Neural crest cell (in vitro differentiated cells): Measurements from ENCODE around the gene SIGMAR1. TPM values are rescaled to one million over a fixed set of nuclear protein-coding genes. Genes with fewer than 3 reads are reported as not detected.
A peak's percentile ranks its signal among the peaks of the same experiment; 100 is the strongest.

Source experiments
- DNase-seq: peaks from one replicate; pipeline ENCODE4 v3.0.0; 2021; ENCODE audit warnings: low read depth, mixed read lengths, low spot score
- H3K27ac Mint-ChIP-seq: one replicate; pipeline ENCODE4 v1.8.0; 2021; ENCODE audit warnings: mild to moderate bottlenecking, mixed read lengths; ENCODE audit not compliant: unreplicated experiment
- H3K27me3 Mint-ChIP-seq: 2 replicates; pipeline ENCODE4 v1.8.0; 2021; ENCODE audit warnings: low read depth, mild to moderate bottlenecking, mixed read lengths
- H3K36me3 Mint-ChIP-seq: 2 replicates; pipeline ENCODE4 v1.8.0; 2021; ENCODE audit warnings: low read depth, mild to moderate bottlenecking, mixed read lengths
- H3K4me1 Mint-ChIP-seq: 2 replicates; pipeline ENCODE4 v1.8.0; 2021; ENCODE audit warnings: mixed read lengths
- H3K4me3 Mint-ChIP-seq: one replicate; pipeline ENCODE4 v1.8.0; 2021; ENCODE audit warnings: mild to moderate bottlenecking, mixed read lengths
- H3K9me3 Mint-ChIP-seq: 2 replicates; pipeline ENCODE4 v1.8.0; 2021; ENCODE audit warnings: mixed read lengths
- CTCF ChIP-seq: fragments of 200-600 bp; sonication (generic); conservative IDR thresholded peaks from 2 replicates; pipeline ENCODE4 v1.5.0; 2021; ENCODE audit warnings: antibody characterized with exemption, mild to moderate bottlenecking
- long read RNA-seq: library from polyadenylated mRNA; unstranded; transcript quantifications from one replicate; pipeline ENCODE4 v2.0.0, GENCODE V29; 2020
- total RNA-seq: library from RNA; stranded (reverse); gene quantifications from 2 replicates; pipeline ENCODE4 v1.2.1, GENCODE V29; 2021

The SIGMAR1 gene
- 107 and 108 TPM in 2 replicates for total RNA-seq
- long read RNA-seq, partial matches to known transcripts: 0 of 4 reads
- long read RNA-seq, other reads (novel, unspliced or antisense): 2 of 4 reads

GRCh38 chr9:34637356-34638137 is at the start of gene SIGMAR1:
Gene SIGMAR1 (minus strand): TSS chr9:34637787. CDS start chr9:34637697, 90 bp downstream.
- Mint-ChIP-seq H3K4me1 (peaks cover 39% of the 10 kb centered on the region), H3K27me3 (peaks cover 5% of the 10 kb centered on the region), H3K27ac (peak within 1 kb of the TSS; percentile 75), H3K9me3 (peaks cover 2% of the 10 kb centered on the region), H3K4me3 (peak within 1 kb of the TSS; percentile 91), H3K36me3 (peaks cover 5% of the 10 kb centered on the region)
- TF ChIP-seq CTCF: no peak
- DNase-seq: peak; percentile 95

- Mint-ChIP-seq H3K4me1 (peaks cover 4% of the 10 kb centered on the region), H3K4me3 (no peak overlapping the region), H3K27me3 (no peaks in the 10 kb centered on the region), H3K9me3 (no peaks in the 10 kb centered on the region), H3K36me3 (peaks cover 3% of the 10 kb centered on the region), H3K27ac (no peak overlapping the region)
- no peak for DNase-seq
- no peak for TF ChIP-seq CTCF
These were observed 49.1 kb upstream of the SIGMAR1 start for GRCh38 chr9:34686732-34687131.

- peaks cover 4% of the 10 kb centered on the region for H3K4me1 Mint-ChIP-seq
- peaks cover 3% of the 10 kb centered on the region for H3K36me3 Mint-ChIP-seq
- no peak for DNase-seq
- no peak overlapping the region for H3K4me3 Mint-ChIP-seq
- TF ChIP-seq CTCF: no peak
- H3K9me3 Mint-ChIP-seq: no peaks in the 10 kb centered on the region
- peak overlapping the region; percentile 47 for H3K27ac Mint-ChIP-seq
- no peaks in the 10 kb centered on the region for H3K27me3 Mint-ChIP-seq
These were observed 48.6 kb upstream of the SIGMAR1 start for GRCh38 chr9:34686231-34686630.

GRCh38 chr9:34685591-34685990 is 48.0 kb upstream of the SIGMAR1 start:
- H3K4me3 Mint-ChIP-seq: no peak overlapping the region
- H3K4me1 Mint-ChIP-seq: peaks cover 4% of the 10 kb centered on the region

GRCh38 chr9:34684816-34685215 is 47.2 kb upstream of the SIGMAR1 start:
- Mint-ChIP-seq H3K27ac (no peak overlapping the region), H3K36me3 (peaks cover 8% of the 10 kb centered on the region), H3K4me3 (no peak overlapping the region), H3K9me3 (no peaks in the 10 kb centered on the region), H3K27me3 (no peaks in the 10 kb centered on the region), H3K4me1 (peaks cover 4% of the 10 kb centered on the region)
- DNase-seq: no peak
- TF ChIP-seq CTCF: no peak

More at GRCh38 chr9:34685591-34685990, 48.0 kb upstream of the SIGMAR1 start:
- no peak for DNase-seq
- no peak for TF ChIP-seq CTCF
- Mint-ChIP-seq H3K27me3 (no peaks in the 10 kb centered on the region), H3K36me3 (peaks cover 8% of the 10 kb centered on the region), H3K27ac (no peak overlapping the region), H3K9me3 (no peaks in the 10 kb centered on the region)
